GM18511 (cell line): ENCODE results near the gene SLC38A9.

Experiments used
- ATAC-seq: cut with Tn5 transposase; IDR thresholded peaks from one replicate; pipeline ENCODE4 v1.9.1; 2021; ENCODE audit warnings: mild to moderate bottlenecking, moderate library complexity; ENCODE audit not compliant: unreplicated experiment

The SLC38A9 gene

DNA sequence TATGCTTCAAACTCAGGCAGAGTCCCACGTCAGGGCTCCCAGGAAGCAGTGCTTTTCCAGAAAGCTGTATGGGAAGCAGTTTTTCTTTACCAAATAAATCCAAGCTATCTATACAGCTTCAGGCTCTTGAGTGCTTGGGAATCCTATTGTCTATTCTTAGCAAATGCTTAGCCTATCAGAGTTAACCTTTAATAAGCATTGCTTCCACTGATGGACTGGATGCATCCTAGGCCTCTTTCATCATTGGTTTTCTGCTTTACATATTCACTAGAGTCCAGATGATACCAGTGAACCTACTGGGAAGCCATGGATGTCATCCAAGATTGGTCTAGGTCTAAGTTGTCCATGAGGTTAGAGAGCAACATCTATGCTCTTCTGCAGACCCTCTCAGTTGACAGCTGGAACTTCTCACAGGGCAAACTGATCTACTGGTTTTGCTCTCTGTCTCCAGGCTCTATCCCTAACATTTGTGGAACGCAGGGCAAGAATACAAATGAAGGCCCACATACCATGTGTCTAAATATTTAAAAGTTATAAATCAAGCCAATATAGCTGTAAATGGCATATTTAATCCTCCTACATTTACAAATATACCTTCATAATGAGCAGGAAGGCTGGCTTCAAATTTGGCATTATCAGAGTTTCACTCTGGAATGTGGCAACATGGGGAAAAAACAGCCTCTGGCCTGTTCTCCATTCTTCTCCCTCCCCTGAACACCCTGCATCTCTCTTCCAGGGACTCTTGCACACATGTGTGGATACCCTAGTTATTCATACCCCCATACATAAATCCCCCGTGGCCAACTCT is 127.5 kb downstream of the SLC38A9 start:
- ATAC-seq = no peak

DNA sequence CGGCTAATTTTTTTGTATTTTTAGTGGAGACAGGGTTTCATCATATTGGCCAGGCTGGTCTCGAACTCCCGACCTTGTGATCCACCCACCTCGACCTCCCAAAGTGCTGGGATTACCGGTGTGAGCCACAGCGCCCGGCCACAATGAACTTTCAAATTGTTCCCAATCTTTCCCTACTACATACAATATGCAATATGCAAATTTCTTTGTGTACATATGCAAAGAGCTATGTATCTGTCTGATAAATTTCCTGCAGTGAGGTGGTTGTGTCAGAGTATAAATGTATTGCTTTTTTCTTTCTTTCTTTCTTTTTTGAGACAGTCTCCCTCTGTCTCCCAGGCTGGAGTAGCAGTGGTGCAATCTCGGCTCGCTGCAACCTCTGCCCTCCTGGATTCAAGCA is 128.5 kb downstream of the SLC38A9 start:
- ATAC-seq = no peak

DNA sequence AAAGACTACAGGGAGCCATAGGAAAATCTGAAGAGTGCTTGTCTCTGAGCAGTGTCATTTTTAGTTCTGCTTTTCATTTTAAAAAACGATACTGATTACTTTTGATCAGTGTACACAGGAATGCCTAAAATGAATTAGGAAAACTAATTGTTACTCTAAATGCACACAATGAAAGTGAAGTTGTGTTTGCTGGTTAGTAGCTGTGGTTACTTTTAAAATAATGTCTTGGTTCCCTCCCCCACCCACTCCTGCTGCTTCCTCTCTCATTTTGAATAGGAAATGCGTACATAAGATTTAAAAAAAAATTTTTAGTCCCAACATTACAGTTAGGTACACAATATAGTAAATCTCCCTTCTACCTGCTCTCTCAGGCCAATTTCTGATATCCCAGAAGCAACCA is 129.9 kb downstream of the SLC38A9 start:
- no peak for ATAC-seq

DNA sequence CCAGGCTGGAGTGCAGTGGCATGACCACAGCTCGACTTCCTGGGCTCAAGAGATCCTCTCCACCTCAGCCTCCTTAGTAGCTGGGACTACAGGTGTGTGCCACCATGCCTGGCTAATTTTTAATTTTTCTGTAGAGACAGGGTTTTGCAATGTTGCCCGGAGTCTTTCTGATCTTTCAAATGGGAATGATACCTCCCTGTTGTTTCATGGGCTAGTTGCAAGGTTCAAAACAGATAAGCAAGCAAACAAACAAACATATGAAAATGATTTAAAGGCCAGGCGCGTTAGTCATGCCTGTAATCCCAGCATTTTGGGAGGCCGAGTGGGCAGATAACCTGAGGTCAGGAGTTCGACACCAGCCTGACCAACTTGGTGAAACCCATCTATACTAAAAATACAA is 132.1 kb downstream of the SLC38A9 start:
- no peak for ATAC-seq

DNA sequence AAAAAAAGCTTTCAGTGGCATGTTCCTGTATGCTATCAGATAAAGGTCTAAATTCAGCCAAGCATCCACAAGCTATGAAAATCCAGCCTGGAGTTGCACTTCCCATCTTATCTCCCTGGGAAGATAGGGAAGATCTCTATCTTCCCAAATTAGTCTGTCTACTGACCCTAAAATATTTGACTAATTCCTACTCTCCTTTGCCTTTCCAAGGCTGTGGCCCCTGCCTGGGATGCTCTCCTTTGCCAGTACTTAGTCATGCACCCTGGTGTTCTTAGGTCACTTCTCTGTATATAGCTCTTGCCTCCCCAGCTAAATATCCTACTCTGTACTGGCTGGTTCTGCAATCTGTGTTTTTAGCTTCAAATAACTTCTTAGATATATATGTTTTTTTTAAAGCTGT is 133.4 kb downstream of the SLC38A9 start:
- ATAC-seq = no peak

DNA sequence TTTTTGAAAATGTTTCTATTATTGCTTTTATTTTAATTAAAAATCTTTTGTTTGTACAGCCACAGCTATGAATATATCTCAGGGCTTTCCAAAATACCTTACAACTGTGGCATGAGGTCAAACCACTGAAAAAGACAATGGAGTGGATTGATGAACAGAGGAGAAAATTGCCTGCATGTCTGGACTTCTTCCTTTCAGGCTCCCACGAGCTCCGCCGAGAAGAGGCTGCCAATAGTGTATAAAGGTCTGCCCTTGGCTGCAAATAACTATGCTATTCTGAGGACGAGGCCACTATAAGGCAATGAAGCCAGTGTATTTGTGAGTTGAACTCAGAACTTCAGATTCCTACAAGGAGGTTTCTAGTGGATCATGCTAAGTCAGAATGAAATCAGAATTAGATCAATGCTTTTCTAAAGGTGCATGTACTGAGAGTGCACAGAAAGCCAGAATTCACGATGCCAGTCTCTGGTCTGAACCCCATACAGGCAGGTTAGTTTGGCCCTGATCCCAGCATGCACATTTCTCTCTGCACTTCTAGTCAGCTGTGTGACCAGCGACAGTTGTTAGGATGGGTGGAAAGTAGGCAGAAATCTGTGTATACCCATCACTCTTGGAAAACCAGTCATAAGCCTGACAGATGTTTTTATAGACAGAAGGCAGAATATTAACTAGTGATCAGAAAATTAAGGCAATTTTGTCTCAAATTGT is 134.6 kb downstream of the SLC38A9 start:
- no peak for ATAC-seq

DNA sequence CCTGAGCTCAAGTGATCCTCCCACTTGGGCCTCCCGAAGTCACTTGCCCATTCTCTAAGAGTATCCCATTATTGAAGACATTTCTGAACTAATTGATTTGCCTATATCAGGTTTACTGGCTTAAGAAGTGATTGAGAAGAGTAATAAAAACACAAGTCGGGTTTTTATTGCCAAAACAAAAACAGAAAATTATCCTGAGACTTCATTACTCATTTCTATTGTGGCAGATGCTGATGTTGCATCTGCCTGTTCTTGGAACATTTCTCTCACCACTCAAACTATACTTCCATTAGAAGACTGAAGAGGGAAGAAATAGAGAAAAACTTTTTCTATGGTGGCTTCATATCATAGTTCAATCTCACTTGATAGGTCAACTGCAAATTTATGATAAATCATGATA is 135.5 kb downstream of the SLC38A9 start:
- ATAC-seq = no peak
